ENCODE data around the gene RP2.

DNA sequence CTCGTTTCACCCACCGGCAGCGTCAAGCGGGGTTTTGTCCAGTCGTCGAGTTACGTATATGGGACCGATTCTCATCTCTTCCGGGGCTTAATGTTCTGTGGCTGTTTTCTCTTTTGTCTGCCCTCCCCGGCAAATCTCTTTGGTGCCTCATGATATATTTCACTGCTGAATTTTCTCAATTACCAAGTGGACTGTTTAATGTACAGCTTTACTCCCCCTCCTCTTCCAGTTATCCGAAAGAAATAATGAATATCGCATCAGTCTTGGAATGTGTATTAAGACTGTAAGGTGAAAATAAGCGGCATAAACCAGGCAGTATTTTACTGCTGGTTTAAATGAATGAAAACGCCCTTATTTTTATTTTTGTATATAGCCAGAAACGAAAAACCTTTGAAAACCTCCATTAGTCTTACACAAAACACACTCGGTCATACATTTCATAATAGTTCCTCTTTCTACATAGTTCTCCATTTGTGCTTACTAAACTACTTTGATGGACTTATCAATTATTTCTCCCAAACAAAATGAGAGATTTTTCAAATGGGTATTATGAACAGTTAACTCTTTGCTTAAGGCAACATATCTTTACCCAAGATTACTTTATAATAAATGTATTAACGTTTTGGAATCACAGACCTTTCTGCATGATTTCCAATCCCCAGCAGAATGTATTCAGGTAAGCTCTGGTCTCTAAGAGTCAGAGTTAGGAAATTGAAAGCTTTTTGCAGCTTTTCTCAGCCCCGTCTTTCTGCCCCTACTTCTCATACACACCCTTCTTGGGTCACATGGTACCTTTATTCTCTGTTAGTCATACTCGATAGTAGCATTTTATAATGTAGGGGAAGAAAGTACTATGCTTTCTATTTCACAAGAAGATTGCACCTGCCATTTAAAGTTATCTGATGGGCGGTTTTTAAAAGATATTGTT lies 979 bp downstream of the RP2 start:
- no peak for TF ChIP-seq CTCF (IDR thresholded peaks at IDR 0.05)
- no peak for TF ChIP-seq POLR2A (IDR thresholded peaks at IDR 0.05)
- no peak for TF ChIP-seq POLR2AphosphoS5 (IDR thresholded peaks at IDR 0.05)
- TF ChIP-seq EP300 (IDR thresholded peaks at IDR 0.05) = no peak
